Osteoblast (primary cell): Measurements from ENCODE around the gene GOLGB1. TPM values are rescaled to one million over a fixed set of nuclear protein-coding genes. Genes with fewer than 3 reads are reported as not detected.

Source experiments
- DNase-seq: peaks from one replicate; pipeline ENCODE4 v3.0.0; 2011; ENCODE audit warnings: low spot score, mixed read lengths; ENCODE audit not compliant: insufficient read length; ENCODE audit errors: missing footprints
- H2AFZ ChIP-seq: 2 replicates; pipeline ENCODE4 v1.6.0; 2011; ENCODE audit warnings: mild to moderate bottlenecking, low read length
- H3K27ac ChIP-seq: 2 replicates; pipeline ENCODE4 v1.5.1; 2011; ENCODE audit warnings: mild to moderate bottlenecking, low read depth, low read length, moderate library complexity
- H3K27me3 ChIP-seq: 2 replicates; pipeline ENCODE4 v1.6.0; 2012; ENCODE audit warnings: mild to moderate bottlenecking, control low read depth, inconsistent platforms, low read length, moderate library complexity; ENCODE audit not compliant: insufficient read depth
- H3K36me3 ChIP-seq: 2 replicates; pipeline ENCODE4 v1.5.1; 2011; ENCODE audit warnings: mild to moderate bottlenecking, low read length, control low read depth, moderate library complexity; ENCODE audit not compliant: insufficient read depth
- H3K4me1 ChIP-seq: 2 replicates; pipeline ENCODE4 v1.5.1; 2011; ENCODE audit warnings: mild to moderate bottlenecking, low read length, control low read depth, moderate library complexity; ENCODE audit not compliant: insufficient read depth
- H3K4me2 ChIP-seq: 2 replicates; pipeline ENCODE4 v1.6.0; 2011; ENCODE audit warnings: mild to moderate bottlenecking, low read length; ENCODE audit not compliant: insufficient read depth
- H3K4me3 ChIP-seq: fragments of 200-600 bp; sonication (generic); 3 replicates; pipeline ENCODE4 v1.5.1; 2012; ENCODE audit warnings: mild to moderate bottlenecking, low read length, inconsistent platforms; ENCODE audit not compliant: insufficient read depth
- H3K79me2 ChIP-seq: 2 replicates; pipeline ENCODE4 v1.6.0; 2012; ENCODE audit warnings: mild to moderate bottlenecking, low read length, control low read depth, inconsistent platforms; ENCODE audit not compliant: insufficient read depth
- H3K9me3 ChIP-seq: 2 replicates; pipeline ENCODE4 v1.5.1; 2011; ENCODE audit warnings: low read depth, low read length, control low read depth
- H4K20me1 ChIP-seq: 2 replicates; pipeline ENCODE4 v1.6.0; 2012; ENCODE audit warnings: mild to moderate bottlenecking, low read length, control low read depth; ENCODE audit not compliant: insufficient read depth
- CTCF ChIP-seq: IDR thresholded peaks from 2 replicates; pipeline ENCODE4 v1.5.1; 2011; ENCODE audit warnings: mild to moderate bottlenecking, low read depth, low read length, moderate library complexity; ENCODE audit errors: extremely low read depth
- total RNA-seq: library from RNA; depleted of rRNA; stranded (reverse); fragments of >200 nt; gene quantifications from 2 replicates; pipeline ENCODE4 v1.2.3, GENCODE V29; 2012

Gene GOLGB1
- total RNA-seq, 1 donor: 70.6 TPM

- H3K36me3 ChIP-seq: peaks cover 72% of the 10 kb centered on the region
Measured at GRCh38 chr3:121720163-121720562, 29.4 kb downstream of the GOLGB1 start.

GRCh38 chr3:121719423-121719822 lies 30.1 kb downstream of the GOLGB1 start:
- no peaks in the 10 kb centered on the region for H3K27me3 ChIP-seq
- no peak overlapping the region for H2AFZ ChIP-seq
- no peak overlapping the region for H3K4me2 ChIP-seq
- no peak for DNase-seq
- peaks cover 71% of the 10 kb centered on the region for H3K36me3 ChIP-seq
- H3K79me2 ChIP-seq: peaks cover 2% of the 10 kb centered on the region
- H3K27ac ChIP-seq: no peak overlapping the region
- peaks cover 4% of the 10 kb centered on the region for H3K4me1 ChIP-seq
- H3K4me3 ChIP-seq: no peak overlapping the region
- no peaks in the 10 kb centered on the region for H3K9me3 ChIP-seq
- no peak for TF ChIP-seq CTCF
- peaks cover 4% of the 10 kb centered on the region for H4K20me1 ChIP-seq

More at GRCh38 chr3:121720163-121720562, 29.4 kb downstream of the GOLGB1 start:
- H3K9me3 ChIP-seq: no peaks in the 10 kb centered on the region
- H3K27ac ChIP-seq: no peak overlapping the region
- H2AFZ ChIP-seq: no peak overlapping the region
- peaks cover 5% of the 10 kb centered on the region for H3K79me2 ChIP-seq
- H3K27me3 ChIP-seq: no peaks in the 10 kb centered on the region
- DNase-seq: no peak
- no peak overlapping the region for H3K4me2 ChIP-seq
- TF ChIP-seq CTCF: no peak
- no peak overlapping the region for H3K4me3 ChIP-seq
- H4K20me1 ChIP-seq: no peaks in the 10 kb centered on the region
- H3K4me1 ChIP-seq: no peaks in the 10 kb centered on the region

- H3K4me2 ChIP-seq: no peak overlapping the region
- no peaks in the 10 kb centered on the region for H3K27me3 ChIP-seq
- peaks cover 4% of the 10 kb centered on the region for H3K4me1 ChIP-seq
- peaks cover 2% of the 10 kb centered on the region for H3K79me2 ChIP-seq
- H4K20me1 ChIP-seq: peaks cover 4% of the 10 kb centered on the region
- no peaks in the 10 kb centered on the region for H3K9me3 ChIP-seq
- DNase-seq: no peak
- H3K4me3 ChIP-seq: no peak overlapping the region
- H3K36me3 ChIP-seq: peaks cover 72% of the 10 kb centered on the region
- H2AFZ ChIP-seq: no peak overlapping the region
- TF ChIP-seq CTCF: no peak
- no peak overlapping the region for H3K27ac ChIP-seq
Measured at GRCh38 chr3:121718205-121718846, 31.2 kb downstream of the GOLGB1 start.

- Histone ChIP-seq H3K9me3 (no peaks in the 10 kb centered on the region), H3K4me2 (no peak overlapping the region), H3K4me3 (no peak overlapping the region), H4K20me1 (peaks cover 6% of the 10 kb centered on the region), H3K79me2 (peaks cover 5% of the 10 kb centered on the region), H3K36me3 (peaks cover 19% of the 10 kb centered on the region), H3K27me3 (no peaks in the 10 kb centered on the region), H2AFZ (no peak overlapping the region), H3K27ac (no peak overlapping the region), H3K4me1 (peaks cover 4% of the 10 kb centered on the region)
- no peak for TF ChIP-seq CTCF
- DNase-seq: no peak
Measured at GRCh38 chr3:121710347-121710746, 39.2 kb downstream of the GOLGB1 start.
